ENCODE data around the gene FARP1.

The FARP1 gene

GRCh38 chr13:98240135-98240534 is 97.2 kb downstream of the FARP1 start:
- no peak overlapping the region for H3K27ac ChIP-seq
- TF ChIP-seq, protein P1, sequence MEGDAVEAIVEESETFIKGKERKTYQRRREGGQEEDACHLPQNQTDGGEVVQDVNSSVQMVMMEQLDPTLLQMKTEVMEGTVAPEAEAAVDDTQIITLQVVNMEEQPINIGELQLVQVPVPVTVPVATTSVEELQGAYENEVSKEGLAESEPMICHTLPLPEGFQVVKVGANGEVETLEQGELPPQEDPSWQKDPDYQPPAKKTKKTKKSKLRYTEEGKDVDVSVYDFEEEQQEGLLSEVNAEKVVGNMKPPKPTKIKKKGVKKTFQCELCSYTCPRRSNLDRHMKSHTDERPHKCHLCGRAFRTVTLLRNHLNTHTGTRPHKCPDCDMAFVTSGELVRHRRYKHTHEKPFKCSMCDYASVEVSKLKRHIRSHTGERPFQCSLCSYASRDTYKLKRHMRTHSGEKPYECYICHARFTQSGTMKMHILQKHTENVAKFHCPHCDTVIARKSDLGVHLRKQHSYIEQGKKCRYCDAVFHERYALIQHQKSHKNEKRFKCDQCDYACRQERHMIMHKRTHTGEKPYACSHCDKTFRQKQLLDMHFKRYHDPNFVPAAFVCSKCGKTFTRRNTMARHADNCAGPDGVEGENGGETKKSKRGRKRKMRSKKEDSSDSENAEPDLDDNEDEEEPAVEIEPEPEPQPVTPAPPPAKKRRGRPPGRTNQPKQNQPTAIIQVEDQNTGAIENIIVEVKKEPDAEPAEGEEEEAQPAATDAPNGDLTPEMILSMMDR (conservative IDR thresholded peaks at IDR 0.05) = no peak
- TF ChIP-seq ZFX (IDR thresholded peaks at IDR 0.05) = no peak

DNA sequence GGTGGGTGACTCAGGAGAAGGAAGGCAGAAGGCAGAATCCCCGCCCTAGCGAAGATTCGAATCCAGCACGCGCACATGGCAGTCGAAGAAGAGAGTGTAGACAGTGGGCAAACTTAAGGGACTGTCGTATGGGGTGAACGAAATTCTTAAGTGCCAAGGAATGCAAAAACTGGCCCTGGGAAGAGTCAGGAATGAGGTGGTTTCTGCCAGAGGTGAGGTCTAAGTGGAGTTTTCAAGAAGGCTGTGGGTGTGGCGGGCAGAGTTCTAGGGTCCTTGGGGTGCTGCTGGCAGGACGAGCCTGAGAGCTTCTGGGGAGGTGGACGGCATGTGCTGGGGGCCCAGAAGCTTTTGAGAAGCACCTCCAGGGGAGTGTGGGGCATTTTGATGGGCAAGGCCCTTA is 98.1 kb downstream of the FARP1 start:
- no peak for TF ChIP-seq ZFX (IDR thresholded peaks at IDR 0.05)
- TF ChIP-seq, protein P1 (conservative IDR thresholded peaks at IDR 0.05) = no peak
- no peak overlapping the region for H3K27ac ChIP-seq

DNA sequence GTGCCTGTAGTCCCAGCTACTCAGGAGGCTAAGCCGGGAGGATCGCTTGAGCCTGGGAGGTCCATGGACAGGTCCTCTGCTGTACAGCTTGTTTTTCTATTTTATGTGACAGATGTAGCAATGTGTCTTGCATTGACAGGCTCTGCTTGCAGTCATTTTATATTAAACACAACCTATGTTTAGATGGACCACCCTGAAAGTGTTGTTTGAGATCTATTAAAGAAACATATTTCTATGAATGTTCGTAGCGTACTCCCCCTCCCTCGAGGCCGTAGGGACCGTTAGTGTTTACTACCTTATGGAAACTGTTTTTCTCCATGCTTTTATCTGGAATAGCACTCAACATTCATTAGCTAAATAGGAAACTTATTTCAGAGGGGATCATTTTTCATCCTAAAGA is 99.1 kb downstream of the FARP1 start:
- no peak overlapping the region for H3K27ac ChIP-seq
- no peak for TF ChIP-seq ZFX (IDR thresholded peaks at IDR 0.05)
- TF ChIP-seq, protein P1 (conservative IDR thresholded peaks at IDR 0.05) = no peak

DNA sequence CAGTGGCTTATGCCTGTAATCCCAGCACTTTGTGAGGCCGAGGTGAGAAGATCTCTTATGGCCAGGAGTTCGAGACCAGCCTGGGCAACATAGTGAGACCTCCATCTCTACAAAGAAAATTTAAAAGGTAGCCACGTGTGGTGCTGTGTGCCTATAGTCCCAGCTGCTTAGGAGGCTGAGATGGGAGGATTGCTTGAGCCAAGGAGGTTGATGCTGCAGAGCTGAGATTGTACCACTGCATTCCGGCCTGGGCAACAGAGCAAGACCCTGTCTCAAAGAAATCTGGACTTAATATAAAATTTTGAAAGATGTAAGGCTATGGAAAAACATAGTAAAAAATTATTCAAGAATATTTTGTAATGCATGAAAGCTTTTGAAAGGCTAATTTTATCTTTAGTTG is 99.5 kb downstream of the FARP1 start:
- no peak overlapping the region for H3K27ac ChIP-seq
- TF ChIP-seq ZFX (IDR thresholded peaks at IDR 0.05) = no peak
- TF ChIP-seq, protein P1 (conservative IDR thresholded peaks at IDR 0.05) = no peak

DNA sequence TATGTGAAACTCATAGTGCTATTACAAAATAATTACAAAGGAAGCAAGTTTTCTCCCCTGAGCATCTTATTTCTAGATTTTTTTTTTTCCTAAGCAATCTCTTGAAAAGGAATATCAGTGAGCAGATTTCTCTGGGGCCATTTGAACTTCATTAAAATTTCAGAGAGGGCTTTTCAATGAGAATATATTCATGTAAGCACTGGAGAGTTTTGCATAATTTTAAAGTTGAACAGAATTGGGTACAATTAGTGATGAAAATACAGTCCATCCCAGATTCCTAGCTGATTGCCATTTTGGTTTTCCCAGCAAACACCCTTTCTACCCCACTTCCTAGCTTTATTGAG is 101.0 kb downstream of the FARP1 start:
- H3K27ac ChIP-seq = no peak overlapping the region
- TF ChIP-seq ZFX (IDR thresholded peaks at IDR 0.05) = no peak
- TF ChIP-seq, protein P1 (conservative IDR thresholded peaks at IDR 0.05) = no peak

GRCh38 chr13:98246538-98247172 is 103.8 kb downstream of the FARP1 start:
- no peak overlapping the region for H3K27ac ChIP-seq
- TF ChIP-seq, protein P1 (conservative IDR thresholded peaks at IDR 0.05) = no peak
- no peak for TF ChIP-seq ZFX (IDR thresholded peaks at IDR 0.05)

DNA sequence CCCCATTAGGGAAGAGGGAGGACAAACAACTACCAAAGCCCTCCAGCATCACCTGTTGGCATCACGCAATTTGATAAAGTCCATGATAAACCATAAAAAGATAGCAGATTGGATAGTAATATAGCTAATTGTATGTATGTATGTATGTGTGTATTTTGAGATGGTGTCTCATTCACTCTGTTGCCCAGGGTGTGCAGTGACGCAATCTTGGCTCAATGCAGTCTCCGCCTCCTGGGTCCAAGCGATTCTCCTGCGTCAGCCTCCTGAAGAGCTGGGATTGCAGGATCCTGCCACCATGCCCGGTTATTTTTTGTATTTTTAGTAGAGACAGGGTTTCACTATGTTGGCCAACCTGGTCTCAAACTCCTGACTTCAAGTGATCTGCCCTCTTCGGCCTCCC is 108.8 kb downstream of the FARP1 start:
- H3K27ac ChIP-seq = no peak overlapping the region
- TF ChIP-seq, protein P1 (conservative IDR thresholded peaks at IDR 0.05) = no peak
- TF ChIP-seq ZFX (IDR thresholded peaks at IDR 0.05) = no peak

Data from C4-2B (cell line).